ENCODE results near the gene NEXMIF. TPM values are rescaled to one million over a fixed set of nuclear protein-coding genes. Genes with fewer than 3 reads are reported as not detected.
"Not testable (repeated sequence)": the region's sequence is repeated elsewhere in the genome, so short reads cannot be mapped to it uniquely, and the experiment has no call there.

The NEXMIF gene
- total RNA-seq, 1 donor from 2014 or later, result 0.15 TPM

DNA sequence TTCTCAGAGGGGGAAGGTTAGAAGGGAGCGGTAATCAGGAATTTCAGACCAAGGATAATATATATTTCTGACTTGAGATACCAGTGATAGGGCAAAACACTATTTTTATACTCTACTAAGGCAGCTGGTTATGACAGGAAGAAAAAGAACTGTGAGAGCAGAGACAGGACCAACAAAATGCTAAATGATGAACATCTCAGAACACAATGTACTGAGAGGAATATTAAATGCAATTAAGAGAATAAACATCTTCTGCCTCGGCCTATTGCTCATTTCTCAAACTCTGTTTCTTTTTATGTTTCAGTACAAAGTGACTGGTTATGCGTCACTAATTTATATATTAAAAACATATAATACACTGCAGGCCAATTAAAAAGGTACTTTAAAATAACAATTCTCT, 188.8 kb downstream of the NEXMIF start:
- no peak for DNase-seq (ENCODE audit: low spot score)
- H3K9me3 Mint-ChIP-seq (ENCODE audit: low read depth), result peaks cover 11% of the 10 kb centered on the region
- no peak overlapping the region for H3K27ac Mint-ChIP-seq (ENCODE audit: unreplicated experiment)
- H3K4me3 Mint-ChIP-seq (ENCODE audit: unreplicated experiment), result no peak overlapping the region
- H3K36me3 Mint-ChIP-seq (ENCODE audit: low read depth), result no peaks in the 10 kb centered on the region
- no peaks in the 10 kb centered on the region for H3K27me3 Mint-ChIP-seq (ENCODE audit: low read depth)
- H3K4me1 Mint-ChIP-seq (ENCODE audit: low read depth), result no peaks in the 10 kb centered on the region
- TF ChIP-seq CTCF (IDR thresholded peaks at IDR 0.05), result no peak

DNA sequence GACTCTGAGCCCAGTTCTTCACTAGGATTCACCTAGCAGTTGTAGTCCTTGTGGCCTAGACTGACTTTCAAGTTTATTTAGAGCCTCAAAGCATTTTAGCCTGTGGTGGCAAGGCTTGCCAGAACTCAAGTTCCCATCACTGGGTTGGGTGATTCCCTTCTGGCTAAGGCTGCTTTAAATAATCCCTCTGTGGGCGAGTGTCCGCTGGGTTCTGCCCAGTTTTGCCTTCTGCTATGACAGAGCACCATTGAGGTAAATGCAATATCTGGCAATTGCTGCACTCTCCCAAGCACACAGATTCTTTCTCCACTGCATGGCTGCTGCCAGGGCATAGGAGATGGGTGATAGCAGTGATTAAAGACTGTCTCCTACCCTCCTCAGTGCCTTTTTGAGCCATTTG, 220.0 kb downstream of the NEXMIF start:
- Mint-ChIP-seq H3K4me1 (ENCODE audit: low read depth) (no peaks in the 10 kb centered on the region), H3K36me3 (ENCODE audit: low read depth) (no peaks in the 10 kb centered on the region), H3K4me3 (ENCODE audit: unreplicated experiment) (no peak overlapping the region), H3K27ac (ENCODE audit: unreplicated experiment) (no peak overlapping the region), H3K9me3 (ENCODE audit: low read depth) (peaks cover 6% of the 10 kb centered on the region), H3K27me3 (ENCODE audit: low read depth) (no peaks in the 10 kb centered on the region)
- no peak for TF ChIP-seq CTCF (IDR thresholded peaks at IDR 0.05)
- DNase-seq (ENCODE audit: low spot score), result no peak

GRCh38 chrX:74701343-74701742, 223.9 kb downstream of the NEXMIF start:
- H3K9me3 Mint-ChIP-seq (ENCODE audit: low read depth); H3K4me3 Mint-ChIP-seq (ENCODE audit: unreplicated experiment); H3K27ac Mint-ChIP-seq (ENCODE audit: unreplicated experiment); H3K36me3 Mint-ChIP-seq (ENCODE audit: low read depth); DNase-seq (ENCODE audit: low spot score); H3K27me3 Mint-ChIP-seq (ENCODE audit: low read depth); H3K4me1 Mint-ChIP-seq (ENCODE audit: low read depth): not testable (repeated sequence)

DNA sequence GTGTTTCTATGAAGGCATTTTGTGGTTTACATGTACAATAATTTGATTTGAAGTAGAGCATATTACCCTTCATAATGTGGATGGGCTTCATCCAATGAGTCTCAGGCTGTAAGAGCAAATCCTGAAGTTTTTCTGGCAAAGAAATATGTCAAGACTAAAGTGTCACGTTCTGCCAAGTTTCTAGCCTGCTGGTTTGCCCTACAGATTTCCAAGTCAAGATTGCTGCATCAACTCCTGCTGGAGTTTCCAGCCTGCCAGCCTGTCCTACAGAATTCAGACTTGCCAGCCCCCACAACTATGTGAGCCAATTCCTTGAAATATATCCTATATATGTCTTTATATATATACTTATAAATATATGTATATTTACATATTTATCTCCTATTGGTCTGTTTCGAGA, 240.8 kb downstream of the NEXMIF start:
- peaks cover 1% of the 10 kb centered on the region for H3K36me3 Mint-ChIP-seq (ENCODE audit: low read depth)
- no peak overlapping the region for H3K27ac Mint-ChIP-seq (ENCODE audit: unreplicated experiment)
- H3K9me3 Mint-ChIP-seq (ENCODE audit: low read depth), result peaks cover 25% of the 10 kb centered on the region
- no peak for TF ChIP-seq CTCF (IDR thresholded peaks at IDR 0.05)
- H3K4me1 Mint-ChIP-seq (ENCODE audit: low read depth), result no peaks in the 10 kb centered on the region
- H3K4me3 Mint-ChIP-seq (ENCODE audit: unreplicated experiment), result no peak overlapping the region
- no peak for DNase-seq (ENCODE audit: low spot score)
- no peaks in the 10 kb centered on the region for H3K27me3 Mint-ChIP-seq (ENCODE audit: low read depth)

Other genes with a start within 250 kb of the NEXMIF start
- 10.5 to 17.4 TPM (median 12.3 TPM) in 3 replicates for gene ABCB7, start 230.8 kb upstream of the NEXMIF start, total RNA-seq